Measurements from ENCODE around the gene MAP3K19.

DNA sequence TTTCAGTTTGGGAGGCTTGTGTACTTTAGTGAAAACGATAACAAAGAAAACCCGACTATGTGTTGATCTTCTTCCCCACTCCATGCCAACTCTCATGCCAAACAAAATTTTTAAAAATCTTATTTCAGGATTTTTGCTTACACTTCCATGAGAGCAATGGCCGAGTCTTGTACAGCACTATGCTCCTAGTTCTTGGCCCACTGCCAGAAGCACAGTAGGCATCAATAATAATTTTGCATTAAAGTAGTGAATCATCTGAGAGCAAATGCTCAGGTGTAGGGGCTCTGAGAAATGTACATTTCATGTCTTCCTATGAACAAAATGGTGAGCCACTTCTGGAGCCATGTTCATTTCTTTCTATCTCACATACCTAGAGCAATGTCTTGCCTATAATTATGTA lies 62.2 kb downstream of the MAP3K19 start:
- TF ChIP-seq, protein P1, sequence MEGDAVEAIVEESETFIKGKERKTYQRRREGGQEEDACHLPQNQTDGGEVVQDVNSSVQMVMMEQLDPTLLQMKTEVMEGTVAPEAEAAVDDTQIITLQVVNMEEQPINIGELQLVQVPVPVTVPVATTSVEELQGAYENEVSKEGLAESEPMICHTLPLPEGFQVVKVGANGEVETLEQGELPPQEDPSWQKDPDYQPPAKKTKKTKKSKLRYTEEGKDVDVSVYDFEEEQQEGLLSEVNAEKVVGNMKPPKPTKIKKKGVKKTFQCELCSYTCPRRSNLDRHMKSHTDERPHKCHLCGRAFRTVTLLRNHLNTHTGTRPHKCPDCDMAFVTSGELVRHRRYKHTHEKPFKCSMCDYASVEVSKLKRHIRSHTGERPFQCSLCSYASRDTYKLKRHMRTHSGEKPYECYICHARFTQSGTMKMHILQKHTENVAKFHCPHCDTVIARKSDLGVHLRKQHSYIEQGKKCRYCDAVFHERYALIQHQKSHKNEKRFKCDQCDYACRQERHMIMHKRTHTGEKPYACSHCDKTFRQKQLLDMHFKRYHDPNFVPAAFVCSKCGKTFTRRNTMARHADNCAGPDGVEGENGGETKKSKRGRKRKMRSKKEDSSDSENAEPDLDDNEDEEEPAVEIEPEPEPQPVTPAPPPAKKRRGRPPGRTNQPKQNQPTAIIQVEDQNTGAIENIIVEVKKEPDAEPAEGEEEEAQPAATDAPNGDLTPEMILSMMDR (IDR thresholded peaks at IDR 0.05): no peak
- no peak for TF ChIP-seq POLR2A (IDR thresholded peaks at IDR 0.05)
- TF ChIP-seq EP300 (IDR thresholded peaks at IDR 0.05; ENCODE audit: low read depth): no peak

All from transverse colon (tissue), 3 donors.